Prostate gland (tissue), 2 donors: ENCODE measurements around the gene BCAS3.

Experiments
- POLR2AphosphoS5 ChIP-seq: sonication (generic); formaldehyde crosslinking; IDR thresholded peaks from one replicate; pipeline ENCODE4 v1.6.1; 2017; ENCODE audit warnings: antibody characterized with exemption
- TF ChIP-seq, protein P1 (sequence below), 4 experiments: fragments of 200-600 bp in 2 of 4; fragments of 450-650 bp in 2 of 4; sonication (generic) in 2 of 4; IDR thresholded peaks; 1 replicate in 3 of 4; 2 replicates in 1 of 4; pipeline ENCODE4 v1.5.1; 2016 to 2019; ENCODE audit warnings: antibody characterized with exemption in 4 of 4, mild to moderate bottlenecking in 2 of 4, moderate library complexity in 2 of 4

DNA sequence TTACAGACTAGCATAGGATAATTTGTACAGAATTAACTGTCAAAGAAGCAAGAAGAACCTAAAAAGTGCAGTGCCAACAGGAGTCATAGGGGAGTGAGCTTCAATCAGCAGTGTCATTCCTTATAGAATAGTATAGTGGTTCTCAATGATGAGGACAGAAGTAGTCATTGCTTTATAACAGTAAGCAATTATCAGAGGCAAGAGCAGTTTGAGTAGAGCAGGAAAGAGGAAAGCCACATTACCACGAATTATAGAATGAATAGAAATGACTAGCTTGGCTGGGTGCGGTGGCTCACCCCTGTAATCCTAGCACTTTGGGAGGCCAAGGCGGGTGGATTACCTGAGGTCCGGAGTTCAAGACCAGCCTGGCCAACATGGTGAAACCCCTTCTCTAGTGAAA, 512.3 kb downstream of the BCAS3 start:
- TF ChIP-seq, protein P1, sequence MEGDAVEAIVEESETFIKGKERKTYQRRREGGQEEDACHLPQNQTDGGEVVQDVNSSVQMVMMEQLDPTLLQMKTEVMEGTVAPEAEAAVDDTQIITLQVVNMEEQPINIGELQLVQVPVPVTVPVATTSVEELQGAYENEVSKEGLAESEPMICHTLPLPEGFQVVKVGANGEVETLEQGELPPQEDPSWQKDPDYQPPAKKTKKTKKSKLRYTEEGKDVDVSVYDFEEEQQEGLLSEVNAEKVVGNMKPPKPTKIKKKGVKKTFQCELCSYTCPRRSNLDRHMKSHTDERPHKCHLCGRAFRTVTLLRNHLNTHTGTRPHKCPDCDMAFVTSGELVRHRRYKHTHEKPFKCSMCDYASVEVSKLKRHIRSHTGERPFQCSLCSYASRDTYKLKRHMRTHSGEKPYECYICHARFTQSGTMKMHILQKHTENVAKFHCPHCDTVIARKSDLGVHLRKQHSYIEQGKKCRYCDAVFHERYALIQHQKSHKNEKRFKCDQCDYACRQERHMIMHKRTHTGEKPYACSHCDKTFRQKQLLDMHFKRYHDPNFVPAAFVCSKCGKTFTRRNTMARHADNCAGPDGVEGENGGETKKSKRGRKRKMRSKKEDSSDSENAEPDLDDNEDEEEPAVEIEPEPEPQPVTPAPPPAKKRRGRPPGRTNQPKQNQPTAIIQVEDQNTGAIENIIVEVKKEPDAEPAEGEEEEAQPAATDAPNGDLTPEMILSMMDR (IDR thresholded peaks at IDR 0.05), result no peak
- no peak for TF ChIP-seq POLR2AphosphoS5
